ENCODE results near the gene KIF24.
"Not testable (repeated sequence)": the region's sequence is repeated elsewhere in the genome, so short reads cannot be mapped to it uniquely, and the experiment has no call there.

The KIF24 gene

DNA sequence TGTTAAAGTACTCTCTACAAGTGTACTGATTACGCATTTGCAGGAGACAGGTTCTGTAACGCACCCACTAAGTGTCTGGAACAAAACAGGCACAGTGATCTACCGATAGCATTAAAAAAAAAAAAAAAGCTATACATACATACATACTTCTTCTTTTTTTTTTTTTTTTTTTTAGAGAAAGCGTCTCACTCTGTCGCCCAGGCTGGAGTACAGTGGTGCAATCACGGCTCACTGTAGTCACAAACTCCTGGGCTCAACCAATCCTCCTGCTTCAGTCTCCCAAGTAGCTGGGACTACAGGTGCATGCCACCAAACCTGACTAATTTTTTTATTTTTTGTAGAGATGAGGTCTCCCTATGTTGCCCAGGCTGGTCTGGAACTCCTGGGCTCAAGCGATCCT, 7.6 kb downstream of the KIF24 start:
- DNase-seq: no peak

DNA sequence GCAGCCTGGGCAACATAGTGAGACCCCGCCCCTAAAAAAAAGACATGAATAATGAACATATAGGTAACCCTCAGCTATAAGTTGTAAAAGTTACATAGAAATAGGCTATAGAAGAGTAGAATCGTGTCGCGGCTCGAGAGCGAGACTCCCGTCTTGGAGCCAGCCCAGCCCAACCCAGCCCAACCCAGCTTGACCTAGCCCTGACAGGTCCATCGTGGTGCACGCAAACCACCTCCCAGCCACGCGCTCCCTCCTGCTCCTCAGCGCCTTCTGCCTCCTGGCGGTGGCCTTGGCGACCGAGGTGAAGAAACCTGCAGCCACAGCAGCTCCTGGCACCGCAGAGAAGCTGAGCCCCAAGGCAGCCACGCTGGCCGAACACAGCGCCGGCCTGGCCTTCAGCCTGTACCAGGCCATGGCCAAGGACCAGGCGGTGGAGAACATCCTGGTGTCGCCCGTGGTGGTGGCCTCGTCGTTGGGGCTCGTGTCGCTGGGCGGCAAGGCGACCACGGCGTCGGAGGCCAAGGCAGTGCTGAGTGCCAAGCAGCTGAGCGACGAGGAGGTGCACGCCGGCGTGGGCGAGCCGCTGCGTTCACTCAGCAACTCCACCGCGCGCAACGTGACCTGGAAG, 10.8 kb downstream of the KIF24 start:
- DNase-seq: no peak

GRCh38 chr9:34317436-34317835, 11.6 kb downstream of the KIF24 start:
- DNase-seq: no peak

DNA sequence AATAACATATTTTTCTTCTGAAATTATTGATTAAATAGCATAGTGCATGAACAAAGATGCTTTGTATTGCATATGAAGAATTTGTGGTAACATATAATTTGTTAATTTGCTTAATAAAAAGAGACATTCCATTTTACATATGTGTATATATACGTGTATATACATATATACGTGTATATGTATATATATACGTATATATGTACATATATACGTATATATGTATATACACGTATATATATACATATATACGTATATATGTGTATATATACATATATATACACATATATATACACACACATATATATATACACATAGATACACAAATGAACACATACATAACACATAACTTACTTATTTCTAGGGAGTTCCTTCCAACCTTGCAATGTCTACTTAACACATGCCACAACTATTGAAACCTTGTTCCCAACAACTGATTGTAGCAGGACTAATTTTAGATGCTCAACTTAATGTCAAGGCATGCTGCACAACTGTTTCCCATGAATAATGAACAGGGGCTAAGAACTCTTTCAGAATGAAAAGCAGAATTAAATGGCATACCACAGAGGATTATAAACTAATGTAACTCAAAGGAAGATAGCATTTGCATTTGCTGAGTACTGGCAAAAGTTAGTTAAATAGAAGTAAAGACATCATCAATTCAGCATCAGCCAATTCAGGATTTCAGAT, 17.4 kb downstream of the KIF24 start:
- no peak for DNase-seq

DNA sequence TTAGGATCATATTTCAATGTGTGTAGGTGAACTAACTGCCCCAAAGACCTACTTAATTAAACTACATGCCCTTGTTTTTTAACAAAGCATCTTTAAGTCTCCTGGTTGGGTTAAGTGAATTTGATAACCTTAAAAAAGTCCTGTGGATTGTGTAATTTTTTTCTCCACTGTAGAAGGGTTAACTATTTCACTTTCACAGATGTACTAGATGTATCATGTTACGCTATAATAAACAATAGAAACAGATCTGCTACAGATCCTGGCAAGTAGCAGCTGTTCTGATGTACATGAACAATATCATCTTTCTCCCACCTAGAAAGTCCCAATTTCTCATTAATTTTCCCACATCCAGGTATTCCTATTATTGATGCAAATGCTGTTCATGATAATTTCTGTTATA, 18.9 kb downstream of the KIF24 start:
- DNase-seq: no peak

DNA sequence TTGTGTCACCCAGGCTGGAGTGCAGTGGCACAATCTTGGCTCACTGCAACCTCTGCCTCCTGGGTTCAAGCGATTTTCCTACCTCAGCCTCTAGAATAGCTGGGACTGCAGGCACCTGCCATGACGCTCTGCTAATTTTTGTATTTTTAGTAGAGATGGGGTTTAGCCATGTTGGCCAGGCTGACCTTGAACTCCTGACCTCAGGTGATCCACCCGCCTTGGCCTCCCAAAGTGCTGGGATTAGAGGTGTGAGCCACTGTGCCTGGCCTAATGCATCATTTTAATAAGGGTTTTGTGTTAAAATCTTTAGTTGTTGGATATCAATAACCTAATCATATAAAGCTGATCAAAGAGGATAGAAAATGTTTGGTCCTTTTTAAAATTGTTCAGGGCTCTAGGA, 20.8 kb downstream of the KIF24 start:
- DNase-seq: not testable (repeated sequence)

DNA sequence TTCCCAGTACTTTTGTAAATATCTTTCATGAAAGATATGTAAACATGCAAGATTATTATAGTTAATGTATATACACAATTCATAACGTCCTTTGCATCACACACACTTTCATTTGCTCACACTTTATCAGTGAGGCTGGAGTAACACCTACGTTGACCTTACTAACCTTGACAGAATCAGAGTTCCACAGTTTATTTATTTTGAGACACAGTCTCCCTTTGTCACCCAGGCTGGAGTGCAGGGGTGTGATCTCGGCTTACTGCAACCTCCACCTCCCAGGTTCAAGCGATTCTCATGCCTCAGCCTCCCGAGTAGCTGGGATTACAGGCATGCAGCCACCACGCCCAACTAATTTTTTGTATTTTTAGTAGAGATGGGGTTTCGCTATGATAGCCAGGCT, 28.0 kb downstream of the KIF24 start:
- not testable (repeated sequence) for DNase-seq

- no peak for DNase-seq
These were observed 36.5 kb downstream of the KIF24 start for GRCh38 chr9:34292552-34292951.

- no peak for DNase-seq
These were observed 37.6 kb downstream of the KIF24 start for GRCh38 chr9:34291423-34291822.

DNA sequence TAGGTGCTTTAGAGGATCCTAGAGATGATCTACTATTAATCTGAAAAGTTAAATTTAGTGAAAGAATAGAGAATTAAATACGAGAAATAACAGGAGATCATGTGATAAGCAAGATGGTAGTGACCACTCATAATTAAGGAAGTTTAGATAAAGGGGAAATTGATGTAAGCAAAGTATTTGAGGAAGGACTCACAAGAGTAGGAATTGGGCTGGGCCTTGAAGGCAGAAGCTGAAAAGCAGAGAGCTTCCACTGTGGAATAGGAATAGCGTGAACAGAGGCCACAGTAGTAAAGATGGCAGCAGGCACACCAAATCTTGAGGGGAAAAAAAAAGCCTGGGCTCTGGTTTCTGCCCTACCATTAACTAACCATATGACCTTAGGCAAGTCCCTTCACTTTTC, 38.0 kb downstream of the KIF24 start:
- DNase-seq: no peak

GRCh38 chr9:34289159-34289558, 39.9 kb downstream of the KIF24 start:
- no peak for DNase-seq

- no peak for DNase-seq
These were observed 47.0 kb downstream of the KIF24 start for GRCh38 chr9:34282096-34282495.

DNA sequence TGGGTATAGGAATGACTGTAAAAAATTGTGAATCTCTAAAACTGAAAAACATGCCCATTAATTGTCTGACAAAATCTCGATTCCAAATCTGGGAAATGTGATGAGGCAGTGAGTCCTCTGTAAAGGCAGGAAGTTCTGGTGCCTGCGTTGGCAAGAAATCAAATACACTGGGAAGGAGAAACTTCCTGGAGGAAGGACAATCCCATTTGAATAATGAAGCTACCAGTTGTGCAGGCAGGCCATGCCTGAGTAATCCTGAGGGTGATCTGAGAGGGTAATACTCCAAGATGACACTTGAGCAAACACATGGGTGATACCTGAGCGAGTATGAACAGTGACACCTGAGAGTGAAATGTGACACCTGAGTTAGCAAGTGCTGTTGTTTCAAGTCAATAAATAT, 49.7 kb downstream of the KIF24 start:
- DNase-seq: no peak

All from activated effector memory CD4-positive, alpha-beta T cell treated with anti-CD3 and anti-CD28 coated beads, Interleukin-2, amount 50 U/mL, for 16 hours (primary cell).